Stimulated activated CD4-positive, alpha-beta T cell treated with anti-CD3 and anti-CD28 coated beads, Interleukin-4, amount 100 ng/mL, for 4 hours (primary cell): ENCODE results near the gene F2RL2.

Experiments used
- DNase-seq, 2 experiments: peaks; one replicate each; pipeline ENCODE4 v3.0.0-alpha.2; 2020

Gene F2RL2

DNA sequence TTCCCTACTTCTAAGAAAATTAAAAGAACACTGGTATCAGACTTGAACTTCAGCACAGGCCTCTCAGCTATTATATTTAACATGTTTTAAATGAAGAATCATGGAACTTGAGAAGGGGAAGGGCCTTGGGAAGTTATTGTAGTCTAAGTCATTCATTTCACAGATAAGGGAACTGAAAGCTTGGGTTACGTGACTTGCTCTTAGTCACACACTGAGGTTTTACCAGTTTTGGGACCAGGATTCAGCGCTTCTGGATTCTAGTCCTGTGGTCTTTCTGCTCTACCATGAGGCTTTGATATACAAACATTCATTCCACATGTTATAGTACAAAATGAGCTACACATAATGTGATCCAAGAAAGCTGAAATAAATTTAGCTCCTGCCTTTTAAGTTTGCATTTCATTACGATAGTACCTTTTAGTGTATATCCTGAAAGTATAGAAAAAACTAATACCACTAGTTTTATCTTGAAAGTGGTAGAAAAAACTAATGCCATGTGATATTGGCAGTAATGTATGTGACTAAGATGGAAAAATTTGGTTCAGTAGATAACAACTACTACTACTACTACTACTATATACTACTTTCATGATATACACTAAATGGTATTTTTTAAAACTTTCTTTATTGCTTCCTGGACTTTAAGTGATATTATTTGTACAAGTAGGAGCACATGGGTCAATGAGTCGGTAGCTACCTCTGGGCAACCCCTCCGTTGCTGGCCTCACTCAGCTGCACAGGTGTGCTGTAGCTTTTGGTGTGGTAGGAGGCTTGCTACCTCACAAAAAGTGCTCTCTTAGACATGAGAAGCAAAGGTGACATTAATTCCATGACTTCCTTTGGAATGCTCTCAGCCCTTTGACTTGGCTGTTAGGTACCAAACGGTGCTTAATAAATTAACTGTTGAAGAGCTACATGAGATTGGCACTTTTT lies 40.7 kb downstream of the F2RL2 start:
- DNase-seq, result no peak

DNA sequence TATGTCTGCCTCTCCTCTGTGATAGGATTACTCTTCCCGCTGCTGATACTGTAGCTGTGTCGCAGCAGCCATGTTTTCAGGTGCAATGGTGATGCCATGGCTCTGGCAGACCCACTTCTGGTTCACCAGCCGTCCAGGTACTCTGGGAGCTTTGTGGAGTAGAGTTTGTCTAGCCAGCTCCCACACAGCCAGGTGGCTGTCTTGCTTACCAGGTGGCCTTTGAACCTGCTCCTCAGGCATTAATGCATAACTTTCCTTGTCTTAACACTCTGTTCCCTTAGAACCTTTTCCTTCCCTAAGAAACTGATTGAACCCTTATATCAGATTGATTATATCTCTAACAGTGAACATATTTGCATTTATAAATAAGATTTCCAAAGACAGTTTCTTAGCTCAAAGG lies 42.2 kb downstream of the F2RL2 start:
- no peak for DNase-seq

DNA sequence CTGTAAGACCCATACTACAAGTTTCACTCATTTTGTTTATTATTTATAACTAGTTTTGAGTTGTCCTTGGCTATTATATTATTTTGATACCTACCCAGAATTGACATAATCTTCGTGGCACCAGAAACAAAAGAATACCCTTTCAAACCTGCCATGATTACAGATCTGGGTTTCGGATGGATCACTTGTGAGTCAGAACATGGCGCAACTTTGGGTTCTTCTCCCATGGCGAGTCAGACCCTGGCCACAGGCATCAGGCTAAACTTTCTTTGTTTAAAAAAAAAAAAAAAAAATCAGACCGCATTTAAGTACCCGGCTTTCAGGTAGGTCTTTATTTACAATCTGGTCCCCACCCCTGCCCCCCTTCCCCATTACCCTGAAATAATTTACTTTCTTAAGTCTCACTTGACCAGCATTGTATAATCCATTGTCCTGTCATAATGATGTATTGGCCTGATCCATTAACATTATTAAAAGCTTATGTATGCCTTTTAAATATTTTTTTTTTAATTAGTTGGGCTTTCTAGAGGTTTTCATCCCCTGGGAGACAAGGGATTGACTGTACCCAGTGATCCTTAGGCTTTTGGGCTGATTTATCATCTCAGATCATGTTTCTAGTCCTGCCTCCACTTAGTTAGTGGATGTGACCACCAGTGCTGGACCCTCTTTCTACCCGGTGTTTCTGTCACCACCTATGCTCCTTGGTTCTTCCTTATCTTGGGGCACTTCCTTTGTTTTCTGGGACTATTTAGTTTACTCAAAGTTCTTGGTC lies 43.9 kb downstream of the F2RL2 start:
- DNase-seq, result no peak

DNA sequence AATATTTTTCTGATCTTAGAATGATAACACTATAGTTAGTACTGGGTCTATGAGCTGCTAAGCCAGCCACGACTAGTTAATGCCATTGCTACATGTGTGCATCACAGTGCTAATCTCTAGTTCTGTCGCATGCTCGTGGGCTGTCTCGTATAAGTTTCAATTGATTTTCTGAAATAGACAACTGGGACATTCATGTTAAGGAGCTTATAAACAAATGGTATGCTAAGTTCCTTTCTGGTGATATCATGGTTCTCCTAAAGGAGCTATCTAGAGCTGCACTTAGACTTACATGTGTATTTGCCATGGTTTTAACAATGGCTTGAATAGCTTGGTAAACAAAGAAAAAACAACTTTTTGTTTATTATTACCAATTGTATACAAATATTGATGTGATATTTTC lies 46.2 kb downstream of the F2RL2 start:
- no peak for DNase-seq

DNA sequence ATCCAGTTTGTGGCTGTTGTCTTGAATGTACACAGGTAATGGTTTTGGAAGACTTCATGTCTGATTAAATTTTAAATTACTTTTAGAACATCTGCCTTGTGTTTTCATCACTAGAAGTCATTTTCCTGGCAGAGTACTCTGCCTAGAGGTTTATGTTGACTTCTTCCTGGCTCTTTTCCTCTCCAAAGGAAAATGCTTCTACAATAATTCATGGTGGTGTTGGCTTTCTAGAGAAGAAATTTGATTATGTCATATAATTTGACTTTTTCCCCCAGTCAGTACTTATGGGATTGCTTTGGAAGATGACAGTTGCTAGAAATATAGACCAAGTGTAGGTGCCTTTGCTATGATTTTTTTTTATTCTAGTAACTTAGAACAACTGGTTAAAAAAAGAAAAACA lies 46.8 kb downstream of the F2RL2 start:
- no peak for DNase-seq

DNA sequence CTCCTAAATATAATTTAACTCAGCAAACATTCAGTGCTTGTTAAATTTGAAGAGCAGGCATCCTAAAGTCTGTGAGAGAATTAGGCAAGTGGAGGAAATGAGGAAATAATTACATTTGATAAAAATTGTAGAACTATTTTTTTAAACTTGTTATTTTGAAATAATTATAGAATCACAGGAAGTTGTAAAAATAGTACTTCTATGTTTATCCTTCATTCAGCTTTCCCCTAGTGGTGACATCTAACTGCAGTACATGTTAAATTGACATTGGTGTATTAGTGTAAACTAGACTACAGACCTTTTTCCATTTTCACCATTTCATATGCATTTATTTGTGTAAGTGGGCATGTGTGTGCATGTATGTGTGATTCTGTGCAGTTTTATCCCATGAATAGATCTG lies 51.6 kb downstream of the F2RL2 start:
- DNase-seq, result no peak

DNA sequence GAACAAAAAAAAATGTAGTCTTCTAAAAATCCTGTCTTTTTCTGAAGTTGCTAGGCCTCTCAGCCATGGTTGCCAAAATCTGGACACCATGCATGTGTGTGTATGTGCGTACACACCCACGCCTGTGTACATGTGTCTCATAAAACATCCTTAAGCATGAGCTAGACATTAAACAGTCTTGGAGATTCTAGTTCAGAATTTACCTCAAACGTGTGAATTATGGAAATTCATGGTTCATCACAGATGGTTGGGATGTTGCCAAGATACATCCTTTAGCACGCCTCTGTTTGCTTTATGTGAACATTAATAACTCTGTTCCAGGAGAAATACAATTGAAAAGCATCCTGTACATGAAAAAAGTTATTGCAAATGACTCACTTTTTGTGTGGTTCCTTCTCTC lies 53.0 kb downstream of the F2RL2 start:
- DNase-seq, result no peak
